Inflammatory macrophage treated with lipopolysaccharide for 4 hours (primary cell): Measurements from ENCODE around the gene XNDC1N.
"Not testable (repeated sequence)": the region's sequence is repeated elsewhere in the genome, so short reads cannot be mapped to it uniquely, and the experiment has no call there.

Experiments used
- DNase-seq: peaks from one replicate; pipeline ENCODE4 v3.0.0-alpha.2; 2020

XNDC1N gene

DNA sequence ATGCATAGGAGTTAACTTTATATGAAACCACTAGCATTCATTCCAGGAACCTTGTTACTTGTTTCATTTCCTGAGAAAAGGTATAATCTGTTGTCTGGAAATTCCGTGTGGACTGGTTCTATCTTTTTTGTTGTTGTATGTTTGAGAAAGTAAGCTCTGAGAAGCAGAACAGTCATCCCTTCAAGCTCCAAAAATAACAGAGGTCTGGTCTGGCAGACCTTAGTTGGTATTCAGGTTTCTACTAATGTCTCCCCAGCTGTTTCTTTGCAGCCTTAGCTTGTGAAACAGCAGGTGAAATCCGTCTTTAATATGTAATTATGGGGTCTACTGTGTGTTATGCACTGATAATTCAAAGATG is 2.8 kb upstream of the XNDC1N start:
- DNase-seq: no peak

DNA sequence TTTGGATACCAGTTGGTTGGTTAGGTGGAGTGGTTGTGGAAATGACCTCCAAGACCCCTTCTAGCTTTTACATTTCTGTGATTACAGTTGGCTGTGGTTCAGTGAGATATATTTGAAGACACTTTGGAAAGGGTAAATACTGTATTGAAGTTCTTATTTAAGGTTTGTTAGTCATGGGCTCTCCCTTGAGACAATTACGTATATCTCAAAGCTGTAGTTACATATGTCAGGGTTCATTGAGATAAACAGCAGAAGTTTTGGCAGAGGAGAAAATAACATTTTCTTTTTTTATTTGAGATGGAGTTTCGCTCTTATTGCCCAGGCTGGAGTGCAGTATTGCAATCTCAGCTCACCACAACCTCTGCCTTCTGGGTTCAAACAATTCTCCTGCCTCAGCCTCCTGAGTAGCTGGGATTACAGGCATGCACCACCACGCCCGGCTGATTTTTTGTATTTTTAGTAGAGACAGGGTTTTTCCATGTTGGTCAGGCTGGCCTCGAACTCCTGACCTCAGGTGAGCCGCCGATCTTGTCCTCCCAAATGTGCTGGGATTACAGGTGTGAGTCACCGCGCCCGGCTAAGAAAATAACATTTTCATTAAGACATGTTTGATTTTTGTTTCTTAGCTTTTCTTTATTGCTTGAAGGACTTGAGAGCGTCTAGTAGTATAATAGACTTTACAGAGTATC is 2.3 kb upstream of the XNDC1N start:
- DNase-seq: no peak

DNA sequence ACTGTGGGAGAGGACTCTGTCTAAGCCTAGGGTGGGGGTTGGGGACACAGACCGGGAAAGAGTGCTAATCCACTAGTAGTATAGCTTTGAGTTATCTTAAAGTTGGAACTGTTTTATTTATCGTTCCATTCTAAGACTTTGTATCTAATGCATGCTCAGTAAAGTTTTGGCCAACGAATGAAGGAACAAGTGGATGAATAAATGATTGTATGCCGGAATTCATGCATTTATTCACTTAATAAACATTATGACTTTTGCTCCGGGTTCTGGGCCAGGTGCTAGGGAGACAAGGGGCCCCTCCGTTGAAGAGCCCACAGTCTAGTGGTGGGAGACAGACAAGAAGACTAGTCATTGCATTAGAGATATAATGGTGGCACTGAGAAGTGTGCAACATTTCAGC is 1.1 kb upstream of the XNDC1N start:
- no peak for DNase-seq

DNA sequence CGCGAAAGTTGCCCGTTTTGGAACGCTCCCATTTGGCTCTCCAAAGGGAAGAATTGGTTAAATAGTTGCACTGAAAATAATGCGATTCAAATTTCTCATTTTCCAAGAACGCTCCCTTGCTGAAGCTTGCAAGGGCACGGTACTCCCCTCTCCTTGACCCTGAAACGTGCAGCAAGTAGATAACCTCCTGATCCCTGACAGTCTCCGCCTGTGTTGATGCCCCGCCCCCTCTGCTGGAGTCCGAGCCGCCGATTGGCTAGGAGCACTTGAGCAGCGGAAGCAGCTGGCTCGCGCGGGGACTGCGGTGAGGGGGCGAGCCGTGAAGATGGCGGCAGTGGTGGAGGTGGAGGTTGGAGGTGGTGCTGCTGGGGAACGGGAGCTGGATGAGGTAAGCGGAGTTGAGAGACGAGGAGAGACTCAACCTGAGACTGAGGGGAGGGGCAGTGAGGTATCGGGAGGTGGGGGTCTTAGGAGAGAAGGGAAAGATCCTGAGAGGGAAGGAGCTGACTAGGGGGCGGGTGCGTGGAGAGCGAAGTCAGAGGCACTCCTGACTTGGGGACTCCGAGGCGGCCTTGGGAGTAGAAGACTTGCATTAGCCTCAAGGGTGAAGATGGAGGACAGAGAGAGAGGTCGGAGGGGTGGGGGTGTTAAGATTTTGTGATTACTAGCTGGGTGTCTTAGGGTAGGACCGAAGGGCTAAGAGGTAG is 496 bp upstream of the XNDC1N start, which contains the start of gene RNF121:
TSS of gene RNF121 (plus strand) at position 310 of the 707 bp plus-strand sequence. CDS start at position 326, 16 bp downstream.
- DNase-seq: peak; percentile 97

DNA sequence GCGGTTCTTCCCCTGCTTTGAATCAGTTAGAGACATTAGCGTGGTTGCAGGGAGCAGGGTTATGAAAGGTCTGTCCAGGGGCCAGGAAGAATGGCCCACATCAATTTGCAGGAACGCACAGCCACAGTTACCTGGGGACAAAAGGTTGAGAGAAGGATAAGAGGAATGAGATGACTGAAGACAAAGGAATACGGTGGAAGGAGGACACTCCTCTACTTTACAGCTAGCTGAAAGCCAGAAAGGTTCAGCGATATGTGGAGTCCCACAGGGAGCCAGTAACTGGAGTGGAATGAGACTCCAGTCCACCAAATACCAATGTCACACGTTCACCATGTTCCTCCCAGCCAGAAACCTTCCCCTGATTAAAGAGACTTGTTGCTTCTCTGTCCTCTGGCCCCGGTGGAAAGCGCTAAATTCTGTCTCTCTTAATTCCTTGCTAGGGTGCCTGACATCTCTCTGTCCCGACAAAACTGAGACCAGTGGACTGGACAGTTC is 10.7 kb downstream of the XNDC1N start:
- DNase-seq: no peak

DNA sequence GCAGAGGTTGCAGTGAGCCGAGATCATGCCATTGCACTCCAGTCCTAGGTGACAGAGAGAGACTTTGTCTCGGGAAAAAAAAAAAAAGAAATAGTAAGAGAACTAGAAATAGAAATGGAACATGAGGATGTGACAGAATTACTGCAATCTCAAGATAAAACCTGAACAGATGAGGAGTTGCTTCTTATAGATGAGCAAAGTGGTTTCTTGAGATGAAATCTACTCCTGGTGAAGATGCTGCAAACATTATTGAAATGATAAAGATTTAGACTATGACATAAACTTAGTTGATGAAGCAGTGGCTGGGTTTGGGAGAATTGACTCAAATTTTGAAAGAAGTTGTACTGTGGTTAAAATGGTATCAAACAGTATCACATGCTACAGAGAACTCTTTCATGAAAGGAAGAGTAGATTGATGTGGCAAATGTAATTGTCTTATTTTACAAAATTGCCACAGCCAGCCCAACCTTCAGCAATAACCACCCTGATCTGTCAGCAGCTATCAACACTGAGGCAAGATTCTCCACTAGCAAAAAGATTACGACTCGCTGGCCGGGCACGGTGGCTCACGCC is 13.7 kb downstream of the XNDC1N start:
- no peak for DNase-seq

DNA sequence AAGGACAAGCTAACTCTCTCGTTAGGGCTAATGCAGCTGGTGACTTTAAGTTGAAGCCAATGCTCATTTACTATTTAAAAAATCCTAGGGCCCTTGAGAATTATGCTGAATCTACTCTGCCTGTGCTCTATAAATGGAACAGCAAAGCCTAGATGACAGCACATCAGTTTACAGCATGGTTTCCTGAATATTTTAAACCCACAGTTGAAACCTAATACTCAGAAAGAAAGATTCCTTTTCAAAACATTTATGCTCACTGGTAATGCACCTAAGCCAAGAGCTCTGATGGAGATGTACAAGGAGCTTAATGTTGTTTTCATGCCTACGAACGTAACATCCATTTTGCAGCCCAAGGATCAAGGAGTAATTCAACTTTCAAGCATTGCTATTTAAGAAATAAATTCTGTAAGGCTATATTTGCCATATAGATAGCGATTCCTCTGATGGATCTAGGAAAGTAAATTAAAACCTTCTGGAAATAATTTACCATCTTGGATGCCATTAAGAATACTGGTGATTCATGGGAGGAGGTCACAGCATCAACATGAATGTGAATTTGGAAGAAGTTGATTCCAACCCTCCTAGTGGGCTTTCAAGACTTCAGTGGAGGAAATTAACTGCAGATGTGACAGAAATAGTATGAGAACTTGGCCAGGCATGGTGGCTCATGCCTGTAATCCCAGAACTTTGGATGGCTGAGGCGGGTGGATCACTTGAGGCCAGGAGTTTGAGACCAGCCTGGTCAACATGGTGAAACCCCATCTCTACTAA is 14.5 kb downstream of the XNDC1N start:
- no peak for DNase-seq

DNA sequence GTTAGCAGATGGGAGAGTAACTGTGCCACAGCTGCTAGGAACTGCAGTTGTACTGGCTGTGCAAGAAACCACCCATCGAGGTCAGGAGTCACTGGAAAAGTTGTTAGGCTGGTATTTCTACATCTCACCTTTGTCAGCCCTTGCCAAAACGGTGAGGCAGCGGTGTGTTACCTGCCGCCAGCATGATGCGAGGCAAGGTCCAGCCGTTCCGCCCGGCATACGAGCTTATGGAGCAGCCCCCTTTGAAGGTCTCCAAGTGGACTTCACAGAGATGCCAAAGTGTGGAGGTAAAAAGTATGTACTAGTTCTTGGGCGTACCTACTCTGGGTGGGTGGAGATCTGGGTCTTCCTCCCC is 16.4 kb downstream of the XNDC1N start:
- DNase-seq: not testable (repeated sequence)

DNA sequence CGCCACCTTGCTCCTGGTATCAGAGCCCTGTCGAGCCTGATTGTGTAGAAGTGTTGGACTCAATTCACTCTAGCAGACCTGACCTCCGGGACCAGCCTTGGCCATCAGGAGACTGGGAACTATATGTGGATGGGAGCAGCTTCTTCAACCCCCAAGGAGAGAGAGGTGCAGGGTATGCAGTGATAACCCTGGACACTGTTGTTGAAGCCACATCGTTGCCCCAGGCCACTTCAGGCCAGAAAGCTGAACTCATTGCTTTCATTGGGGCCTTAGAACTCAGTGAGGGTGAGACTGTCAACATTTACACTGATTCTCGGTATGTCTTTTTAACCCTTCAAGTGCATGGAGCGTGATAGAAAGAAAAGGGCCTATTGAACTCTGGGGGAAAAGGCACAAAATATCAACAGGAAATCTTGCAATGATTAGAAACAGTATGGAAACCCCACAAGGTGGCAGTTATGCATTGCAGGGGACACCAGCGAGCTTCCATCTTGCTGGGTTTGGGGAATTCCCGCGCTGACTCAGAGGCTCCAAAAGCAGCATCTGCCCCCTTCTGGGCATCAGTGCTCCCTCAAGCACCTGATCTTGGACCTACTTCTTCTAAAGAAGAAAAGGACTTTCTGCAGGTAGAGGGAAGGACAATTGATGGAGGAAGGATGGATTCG is 16.9 kb downstream of the XNDC1N start:
- DNase-seq: peak; percentile 7

DNA sequence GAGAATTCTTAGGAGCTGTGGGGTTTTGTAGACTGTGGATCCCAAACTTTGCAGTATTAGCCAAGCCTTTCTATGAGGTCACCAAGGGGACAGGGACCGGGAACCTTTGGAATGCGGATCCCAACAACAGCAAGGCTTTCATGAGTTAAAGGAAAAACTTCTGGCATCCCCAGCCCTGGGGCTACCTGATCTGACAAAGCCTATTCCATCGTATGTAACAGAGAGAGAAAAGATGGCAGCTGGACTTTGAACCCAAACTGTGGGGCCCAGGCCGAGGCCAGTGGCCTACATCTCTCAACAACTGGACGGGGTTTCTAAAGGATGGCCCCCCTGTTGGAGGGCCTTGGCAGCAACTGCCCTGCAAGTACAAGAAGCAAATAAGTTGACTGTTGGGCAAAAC is 17.6 kb downstream of the XNDC1N start:
- DNase-seq: not testable (repeated sequence)

DNA sequence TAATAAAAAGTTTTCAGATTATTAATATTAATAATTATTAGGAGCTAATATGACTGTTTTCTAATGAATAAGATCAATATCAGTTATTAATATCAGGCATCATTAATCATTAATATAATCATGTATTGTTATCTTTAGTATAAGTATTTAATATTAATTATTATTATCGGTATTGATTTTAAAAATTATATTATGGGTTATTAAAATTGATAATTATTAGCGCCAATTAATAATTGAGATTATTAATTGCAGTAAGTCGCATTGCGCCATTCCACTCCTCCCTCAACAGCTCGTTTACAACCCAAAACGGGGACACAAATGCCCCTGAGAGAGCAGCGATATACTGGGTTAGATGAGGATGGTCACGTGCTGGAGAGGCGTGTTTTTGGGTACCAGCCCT is 20.2 kb downstream of the XNDC1N start:
- DNase-seq: no peak

DNA sequence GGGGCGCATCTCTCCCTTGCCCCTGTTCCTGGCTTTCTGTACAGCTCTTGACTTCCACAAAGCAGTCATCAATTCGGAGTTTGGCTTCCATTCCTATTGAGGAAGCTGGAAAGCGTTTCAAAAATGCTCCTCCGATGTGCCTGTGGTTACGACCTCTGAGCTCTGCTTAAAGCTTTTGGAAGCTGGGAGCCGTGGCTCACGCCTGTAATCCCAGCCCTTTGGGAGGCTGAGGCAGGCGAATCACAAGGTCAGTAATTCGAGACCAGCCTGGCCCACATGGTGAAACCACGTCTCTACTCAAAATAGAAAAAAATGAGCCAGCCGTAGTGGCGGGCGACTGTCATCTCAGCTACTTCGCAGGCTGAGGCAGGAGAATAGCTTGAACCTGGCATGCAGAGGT is 27.3 kb downstream of the XNDC1N start:
- not testable (repeated sequence) for DNase-seq

DNA sequence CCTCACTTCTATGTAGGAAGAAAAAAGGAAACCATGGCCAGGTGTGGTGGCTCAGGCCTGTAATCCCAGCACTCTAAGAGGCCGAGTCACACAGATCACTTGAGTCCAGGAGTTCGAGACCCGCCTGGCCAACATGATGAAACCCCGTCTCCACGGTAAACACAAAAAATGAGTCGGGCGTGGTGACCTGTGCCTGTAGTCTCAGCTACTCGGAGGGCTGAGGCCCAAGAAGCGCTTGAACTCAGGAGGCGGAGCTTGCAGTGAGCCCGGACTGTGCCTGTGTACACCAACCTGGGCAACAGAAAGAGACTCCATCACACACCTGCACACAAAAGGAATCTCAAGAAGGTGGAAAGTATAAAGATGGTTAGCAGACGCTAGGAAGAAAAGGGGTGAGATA is 32.4 kb downstream of the XNDC1N start:
- DNase-seq: no peak

DNA sequence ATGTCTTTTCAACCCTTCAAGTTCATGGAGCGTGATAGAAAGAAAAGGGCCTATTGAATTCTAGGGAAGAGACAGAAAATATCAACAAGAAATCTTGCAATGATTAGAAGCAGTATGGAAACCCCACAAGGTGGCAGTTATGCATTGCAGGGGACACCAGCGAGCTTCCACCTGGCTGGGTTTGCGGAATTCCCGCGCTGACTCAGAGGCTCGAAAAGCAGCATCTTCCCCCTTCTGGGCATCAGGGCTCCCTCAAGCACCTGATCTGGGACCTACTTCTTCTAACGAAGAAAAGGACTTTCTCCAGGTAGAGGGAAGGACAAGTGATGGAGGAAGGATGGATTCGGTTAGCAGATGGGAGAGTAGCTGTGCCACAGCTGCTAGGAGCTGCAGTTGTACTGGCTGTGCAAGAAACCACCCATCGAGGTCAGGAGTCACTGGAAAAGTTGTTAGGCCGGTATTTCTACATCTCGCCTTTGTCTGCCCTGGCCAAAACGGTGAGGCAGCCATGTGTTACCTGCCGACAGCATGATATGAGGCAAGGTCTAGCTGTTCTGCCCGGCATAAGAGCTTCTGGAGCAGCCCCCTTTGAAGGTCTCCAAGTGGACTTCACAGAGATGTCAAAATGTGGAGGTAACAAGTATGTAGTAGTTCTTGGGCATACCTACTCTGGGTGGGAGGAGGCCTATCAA is 39.1 kb downstream of the XNDC1N start:
- not testable (repeated sequence) for DNase-seq

DNA sequence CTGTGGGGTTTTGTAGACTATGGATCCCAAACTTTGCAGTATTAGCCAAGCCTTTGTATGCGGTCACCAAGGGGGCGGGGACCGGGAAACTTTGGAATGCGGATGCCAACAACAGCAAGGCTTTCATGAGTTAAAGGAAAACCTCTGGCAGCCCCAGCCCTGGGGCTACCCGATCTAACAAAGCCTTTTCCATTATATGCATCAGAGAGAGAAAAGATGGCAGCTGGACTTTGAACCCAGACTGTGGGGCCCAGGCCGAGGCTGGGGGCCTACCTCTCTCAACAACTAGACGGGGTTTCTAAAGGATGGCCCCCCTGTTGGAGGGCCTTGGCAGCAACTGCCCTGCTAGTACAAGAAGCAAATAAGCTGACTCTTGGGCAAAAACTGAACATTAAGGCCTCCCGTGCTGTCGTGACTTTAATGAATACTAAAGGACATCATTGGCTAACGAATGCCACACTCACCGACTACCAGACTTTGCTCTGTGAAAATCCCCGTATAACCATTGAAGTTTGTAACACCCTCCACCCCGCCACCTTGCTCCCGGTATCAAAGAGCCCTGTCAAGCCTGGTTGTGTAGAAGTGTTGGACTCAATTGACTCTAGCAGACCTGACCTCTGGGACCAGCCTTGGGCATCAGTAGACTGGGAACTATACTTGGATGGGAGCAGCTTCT is 39.9 kb downstream of the XNDC1N start:
- not testable (repeated sequence) for DNase-seq

DNA sequence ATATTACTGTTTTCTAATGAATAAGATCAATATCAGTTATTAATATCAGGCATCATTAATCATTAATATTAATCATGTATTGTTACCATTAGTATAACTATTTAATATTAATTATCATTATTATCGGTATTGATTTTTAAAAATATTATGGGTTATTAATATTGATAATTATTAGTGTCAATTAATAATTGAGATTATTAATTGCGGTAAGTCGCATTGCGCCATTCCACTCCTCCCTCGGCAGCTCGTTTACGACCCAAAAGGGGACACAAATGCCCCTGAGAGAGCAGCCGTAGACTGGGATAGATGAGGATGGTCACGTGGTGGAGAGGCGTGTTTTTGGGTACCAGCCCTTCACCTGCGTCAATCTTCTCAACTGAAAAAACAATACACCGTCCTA is 42.6 kb downstream of the XNDC1N start:
- not testable (repeated sequence) for DNase-seq
